Natural killer cell (primary cell): ENCODE data around the gene ANTXRL. TPM values are rescaled to one million over a fixed set of nuclear protein-coding genes. Genes with fewer than 3 reads are reported as not detected.
"Not testable (repeated sequence)": the region's sequence is repeated elsewhere in the genome, so short reads cannot be mapped to it uniquely, and the experiment has no call there.

Experiments
- ATAC-seq, 3 donors: fragments of 150-1000 bp in 2 of 3; fragments of 200-7000 bp in 1 of 3; cut with Tn5 transposase; 1 replicate in 1 of 3; 2 replicates in 2 of 3; pipeline ENCODE4 v1.10.0; 2021; ENCODE audit warnings: mild to moderate bottlenecking in 2 of 3, moderate library complexity in 2 of 3
- DNase-seq, 2 donors: peaks; one replicate each; pipeline versions ENCODE4 v3.0.0 to v3.0.0-alpha.2; 2013 to 2021; ENCODE audit warnings: mixed read lengths in 1 of 2
- H3K27ac ChIP-seq: one replicate; pipeline ENCODE4 v1.5.1; 2013; ENCODE audit warnings: mild to moderate bottlenecking, low read length
- H3K27me3 ChIP-seq: one replicate; pipeline ENCODE4 v1.6.1; 2013; ENCODE audit warnings: low read length; ENCODE audit not compliant: control insufficient read depth, insufficient read depth
- H3K36me3 ChIP-seq: one replicate; pipeline ENCODE4 v1.6.1; 2013; ENCODE audit warnings: low read length; ENCODE audit not compliant: control insufficient read depth, insufficient read depth
- H3K4me1 ChIP-seq: one replicate; pipeline ENCODE4 v1.6.1; 2013; ENCODE audit warnings: low read length; ENCODE audit not compliant: control insufficient read depth, insufficient read depth
- H3K4me3 ChIP-seq: one replicate; pipeline ENCODE4 v1.5.1; 2013; ENCODE audit warnings: low read length
- H3K9me3 ChIP-seq: one replicate; pipeline ENCODE4 v1.6.1; 2013; ENCODE audit warnings: low read length; ENCODE audit not compliant: control insufficient read depth, insufficient read depth
- H3K27ac Mint-ChIP-seq, 2 donors: one replicate each; pipeline ENCODE4 v1.8.0; 2022; ENCODE audit warnings: mild to moderate bottlenecking in 2 of 2, mixed read lengths in 2 of 2, moderate library complexity in 1 of 2
- H3K27me3 Mint-ChIP-seq, 2 donors: one replicate each; pipeline ENCODE4 v1.8.0; 2022; ENCODE audit warnings: low read depth in 2 of 2, mixed read lengths in 2 of 2
- H3K36me3 Mint-ChIP-seq: one replicate; pipeline ENCODE4 v1.8.0; 2022; ENCODE audit warnings: mixed read lengths
- H3K4me1 Mint-ChIP-seq, 2 donors: one replicate each; pipeline ENCODE4 v1.8.0; 2022; ENCODE audit warnings: mixed read lengths in 2 of 2
- H3K4me3 Mint-ChIP-seq: one replicate; pipeline ENCODE4 v1.8.0; 2022; ENCODE audit warnings: mild to moderate bottlenecking, moderate library complexity, mixed read lengths
- H3K9me3 Mint-ChIP-seq, 2 donors: one replicate each; pipeline ENCODE4 v1.8.0; 2022; ENCODE audit warnings: mixed read lengths in 2 of 2
- WGBS: methylation state at CpG from one replicate; pipeline ENCODE4 v1.1.7; 2013; ENCODE audit warnings: missing lambda C conversion rate; ENCODE audit not compliant: insufficient coverage; 5-methylcytosine and 5-hydroxymethylcytosine counted together
- intact Hi-C: fragments of 100-400 bp; cut with micrococcal nuclease; formaldehyde crosslinking; loops from one replicate; pipeline ENCODE4 v1.14.2; 2022
- total RNA-seq, 4 donors: library from RNA; stranded (reverse); fragments of 120-200 nt in 1 of 4; gene quantifications; one replicate each; pipeline versions ENCODE4 v1.2.3 to v1.2.4, GENCODE V29; 2013 to 2022

The ANTXRL gene
- total RNA-seq, 3 donors from 2014 or later (not counting 1 experiment from before 2014, with no cell fraction given): not detected

DNA sequence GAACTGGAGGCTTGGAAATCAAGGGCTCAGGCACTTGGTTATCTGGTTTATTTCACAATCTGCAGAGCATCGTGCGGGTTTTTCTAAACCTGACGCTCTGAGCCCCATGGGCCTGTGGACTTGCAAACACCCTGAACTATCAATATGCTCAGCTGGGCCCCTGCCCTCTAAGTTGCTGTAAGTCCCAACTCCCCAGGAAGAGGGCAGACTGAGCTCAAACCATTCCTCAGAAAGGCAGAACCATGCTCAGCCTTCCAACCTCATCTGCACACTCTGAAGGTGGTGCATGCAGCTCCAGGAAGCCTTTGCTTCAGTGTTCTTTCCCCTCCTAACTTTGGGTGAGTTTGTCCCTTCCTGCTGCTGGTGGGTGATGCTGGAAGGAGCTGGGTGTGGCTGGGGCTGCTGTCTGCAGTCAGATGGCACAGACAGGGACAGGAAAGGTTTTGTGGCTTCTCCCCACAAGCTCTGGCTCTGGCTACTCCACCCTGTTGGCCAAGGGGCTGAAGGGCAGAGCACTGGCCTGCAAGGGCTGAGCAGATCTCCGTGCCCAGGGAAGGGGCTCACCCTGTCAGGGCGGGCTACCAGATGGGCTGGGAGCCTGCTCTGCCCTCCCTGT, 92.5 kb downstream of the ANTXRL start:
- not testable (repeated sequence) for H3K9me3 Mint-ChIP-seq, H3K9me3 ChIP-seq, DNase-seq

More for the DNA sequence above, 92.5 kb downstream of the ANTXRL start:
- H3K4me1 ChIP-seq, intact Hi-C loops, H3K27me3 ChIP-seq, H3K27me3 Mint-ChIP-seq, ATAC-seq, H3K27ac ChIP-seq, H3K36me3 ChIP-seq, H3K27ac Mint-ChIP-seq, H3K4me1 Mint-ChIP-seq, H3K4me3 ChIP-seq, H3K36me3 Mint-ChIP-seq, H3K4me3 Mint-ChIP-seq: not testable (repeated sequence)
- no CpG with 5 or more reads among the region's 5 CpGs for WGBS

Other genes starting within 250 kb of the ANTXRL start
- gene MSMB, start 240.7 kb upstream of the ANTXRL start, total RNA-seq: not detected
- gene ANXA8L1, start 88.8 kb downstream of the ANTXRL start, total RNA-seq: not detected
- not detected for gene NPY4R, start 179.0 kb downstream of the ANTXRL start, total RNA-seq